HepG2 (cell line): ENCODE data around the gene IRAK2. TPM values are rescaled to one million over a fixed set of nuclear protein-coding genes. Genes with fewer than 3 reads are reported as not detected.
A peak's percentile ranks its signal among the peaks of the same experiment; 100 is the strongest.

Source experiments
- ATAC-seq: fragments of 200-7000 bp; cut with Tn5 transposase; 3 replicates; pipeline ENCODE4 v1.9.1; 2020; ENCODE audit warnings: mild to moderate bottlenecking, moderate library complexity
- BruUV-seq: library from RNA; stranded (reverse); fragments of 400-500 nt; replicated peaks from 2 replicates; lab custom pipeline; 2021; lab: Mats Ljungman, UMichigan
- CTCF ChIA-PET: fragments of 300-600 bp; formaldehyde crosslinking; extraction: SDS; loops from one replicate; lab custom pipeline; 2021; ENCODE audit warnings: low total read pairs, inconsistent platforms, low intra/inter-chr PET ratio; lab: Yijun Ruan, JAX
- POLR2A ChIA-PET: fragments of 350-600 bp; sonication (Branson Sonifier 250); formaldehyde crosslinking; loops from one replicate; lab custom pipeline; 2020; ENCODE audit warnings: antibody characterized with exemption, inconsistent platforms; lab: Yijun Ruan, JAX
- DNase-seq: peaks from one replicate; pipeline ENCODE4 v3.0.0-alpha.2; 2015; ENCODE audit warnings: low spot score
- FAIRE-seq: peaks from 3 replicates; lab custom pipeline; 2011; peaks lifted over from hg19 to GRCh38; lab: Jason Lieb, UNC
- H2AFZ ChIP-seq: one replicate; pipeline ENCODE4 v1.6.1; 2011; ENCODE audit warnings: low read length, inconsistent platforms
- H3K27ac ChIP-seq: fragments of 300-600 bp; 3 replicates; pipeline ENCODE4 v1.8.0; 2011; ENCODE audit warnings: mixed run types, mild to moderate bottlenecking, mixed read lengths, low read length, inconsistent platforms; ENCODE audit not compliant: insufficient read depth; ENCODE audit errors: extremely low read length
- H3K27me3 ChIP-seq, 2 experiments: fragments of 200-600 bp in 1 of 2; 2 replicates in 1 of 2; 3 replicates in 1 of 2; pipeline versions ENCODE4 v1.6.0 to v1.8.0; 2011; ENCODE audit warnings: low read length in 2 of 2, mild to moderate bottlenecking in 2 of 2, moderate library complexity in 2 of 2, inconsistent platforms in 1 of 2; ENCODE audit not compliant: insufficient read depth in 2 of 2, control insufficient read depth in 1 of 2
- H3K36me3 ChIP-seq, 2 experiments: fragments of 200-600 bp in 1 of 2; replicated peaks in 1 of 2; 2 replicates in 1 of 2; 3 replicates in 1 of 2; pipeline versions ENCODE4 v1.5.1 to v1.8.0; 2011; ENCODE audit warnings: low read length in 2 of 2, inconsistent platforms in 1 of 2; ENCODE audit not compliant: insufficient read depth in 2 of 2, control insufficient read depth in 1 of 2
- H3K4me1 ChIP-seq: 2 replicates; pipeline ENCODE4 v1.5.1; 2012; ENCODE audit warnings: low read length, inconsistent platforms; ENCODE audit not compliant: insufficient read depth
- H3K4me2 ChIP-seq: 2 replicates; pipeline ENCODE4 v1.6.0; 2011; ENCODE audit warnings: low read depth, low read length, inconsistent platforms
- H3K4me3 ChIP-seq, 3 experiments: fragments of 200-600 bp in 1 of 3; sonication (generic), shearing (Covaris generic) in 1 of 3; replicated peaks in 1 of 3; 2 replicates each; pipeline ENCODE4 v1.5.1; 2011 to 2016; ENCODE audit warnings: low read length in 3 of 3, inconsistent platforms in 2 of 3, low read depth in 2 of 3, mild to moderate bottlenecking in 2 of 3, control low read depth in 1 of 3, mixed read lengths in 1 of 3; ENCODE audit not compliant: insufficient read depth in 1 of 3
- H3K79me2 ChIP-seq: one replicate; pipeline ENCODE4 v1.6.1; 2011; ENCODE audit warnings: low read length, inconsistent platforms; ENCODE audit not compliant: insufficient read depth
- H3K9ac ChIP-seq: 2 replicates; pipeline ENCODE4 v1.6.0; 2011; ENCODE audit warnings: mild to moderate bottlenecking, low read depth, low read length, inconsistent platforms; ENCODE audit not compliant: insufficient read depth
- H3K9me3 ChIP-seq: 2 replicates; pipeline ENCODE4 v1.5.1; 2012; ENCODE audit warnings: mild to moderate bottlenecking, low read length
- H4K20me1 ChIP-seq: 2 replicates; pipeline ENCODE4 v1.6.0; 2011; ENCODE audit warnings: inconsistent platforms, mild to moderate bottlenecking, low read length, moderate library complexity; ENCODE audit not compliant: insufficient read depth
- BCL3 ChIP-seq: sonication (generic); formaldehyde crosslinking; IDR thresholded peaks from 2 replicates; pipeline ENCODE4 v1.5.1; 2020; ENCODE audit warnings: mild to moderate bottlenecking, missing genetic modification reagents, moderate library complexity
- FOXO1 ChIP-seq: sonication (generic); formaldehyde crosslinking; IDR thresholded peaks from 2 replicates; pipeline ENCODE4 v1.4.0; 2020; ENCODE audit warnings: missing genetic modification reagents
- FOXP4 ChIP-seq: sonication (generic); formaldehyde crosslinking; IDR thresholded peaks from 2 replicates; pipeline ENCODE4 v1.4.0; 2020; ENCODE audit warnings: missing genetic modification reagents
- KDM1A ChIP-seq: IDR thresholded peaks from 2 replicates; pipeline ENCODE4 v1.6.1; 2016; ENCODE audit warnings: missing compliant biosample characterization
- NONO ChIP-seq, 2 experiments: fragments of 450-650 bp in 1 of 2; sonication (generic) in 1 of 2; formaldehyde crosslinking in 1 of 2; IDR thresholded peaks in 1 of 2; conservative IDR thresholded peaks in 1 of 2; 2 replicates each; pipeline versions ENCODE4 v1.6.1 to v1.8.0; 2017 to 2022; ENCODE audit warnings: mild to moderate bottlenecking in 1 of 2, missing genetic modification reagents in 1 of 2, moderate library complexity in 1 of 2
- THRA ChIP-seq: sonication (generic); formaldehyde crosslinking; IDR thresholded peaks from 2 replicates; pipeline ENCODE4 v1.4.0; 2020; ENCODE audit warnings: missing genetic modification reagents, borderline replicate concordance
- ZMYM3 ChIP-seq: sonication (generic); formaldehyde crosslinking; IDR thresholded peaks from 2 replicates; pipeline ENCODE4 v1.5.1; 2020; ENCODE audit warnings: mild to moderate bottlenecking, missing genetic modification reagents
- ZNF124 ChIP-seq: sonication (generic); formaldehyde crosslinking; IDR thresholded peaks from 2 replicates; pipeline ENCODE4 v1.4.0; 2020; ENCODE audit warnings: missing genetic modification reagents
- ZNF362 ChIP-seq: sonication (generic); formaldehyde crosslinking; IDR thresholded peaks from 2 replicates; pipeline ENCODE4 v1.4.0; 2020; ENCODE audit warnings: missing genetic modification reagents, mild to moderate bottlenecking, borderline replicate concordance
- ZNF629 ChIP-seq: sonication (generic); formaldehyde crosslinking; conservative IDR thresholded peaks from 2 replicates; pipeline ENCODE4 v1.5.0; 2020; ENCODE audit warnings: missing genetic modification reagents
- ZNF703 ChIP-seq: sonication (generic); formaldehyde crosslinking; IDR thresholded peaks from 2 replicates; pipeline ENCODE4 v1.5.1; 2020; ENCODE audit warnings: missing genetic modification reagents, mild to moderate bottlenecking, moderate library complexity, borderline replicate concordance
- WGBS: methylation state at CpG from one replicate; pipeline ENCODE4 v1.1.6; 2017; ENCODE audit warnings: low lambda C conversion rate; 5-methylcytosine and 5-hydroxymethylcytosine counted together
- in situ Hi-C: cut with HindIII; loops from 2 replicates; pipeline ENCODE4 v1.10.0; 2017; ENCODE audit warnings: low pct_unique_long_range_greater_than_20kb; ENCODE audit not compliant: extremely low pct_ligation_motif_present
- intact Hi-C: fragments of 100-400 bp; cut with micrococcal nuclease; formaldehyde crosslinking; loops from one replicate; pipeline ENCODE4 v1.10.0; 2022; ENCODE audit not compliant: unreplicated experiment
- polyA plus RNA-seq, 8 experiments: library from polyadenylated mRNA; depleted of rRNA in 3 of 8; stranded (reverse) in 7 of 8; unstranded in 1 of 8; fragments of >200 nt; fragmentation: Illumina TruSeq in 4 of 8; extraction: Trizol in 4 of 8; gene quantifications; 2 replicates each; pipeline versions ENCODE4 v1.2.1 to v1.2.3, GENCODE V29; 2011 to 2016; ENCODE audit warnings: low read depth in 4 of 8, missing spikeins in 1 of 8, mixed read lengths in 1 of 8; ENCODE audit not compliant: insufficient read depth in 1 of 8
- total RNA-seq, 5 experiments: library from RNA; depleted of rRNA; stranded (reverse); fragments of >200 nt; fragmentation: Illumina TruSeq; extraction: Trizol; gene quantifications; 2 replicates each; pipeline ENCODE4 v1.2.3, GENCODE V29; 2016; ENCODE audit warnings: low read depth in 1 of 5

The IRAK2 gene
- total and polyA plus RNA-seq, 2 of the 13 experiments (the other 11 are each of a cell fraction or from before 2014, with no cell fraction given): 13.1 to 23.3 TPM

GRCh38 chr3:10162185-10162584 is 2.5 kb upstream of the IRAK2 start:
- Histone ChIP-seq H3K9me3 (no peaks in the 10 kb centered on the region), H3K36me3 (no peaks in the 10 kb centered on the region), H2AFZ (no peak overlapping the region), H3K4me1 (peaks cover 44% of the 10 kb centered on the region), H3K4me2 (peak overlapping the region; percentile 75), H3K79me2 (peaks cover 11% of the 10 kb centered on the region), H3K9ac (0 out of 2 replicates have a peak overlapping the region, but pooled peaks have one; percentile 59), H3K4me3 (peak overlapping the region in 2 of 3 experiments; percentile 14 to 50; a peak in 2 of 6 replicates), H4K20me1 (no peaks in the 10 kb centered on the region), H3K27me3 (no peaks in the 10 kb centered on the region; a peak in 1 of 5 replicates), H3K27ac (no peak overlapping the region)
- ChIA-PET CTCF (no interaction called here), POLR2A (interaction anchor here (2.2 kb wide), 1 partner anchor 42 kb away, joined by 8 read pairs; no protein-coding TSS in a partner anchor)
- in situ Hi-C loops: loop anchor here (10.0 kb wide), 1 partner anchor 63 kb away; no protein-coding TSS in a partner anchor
- no peak for FAIRE-seq
- no peak for ATAC-seq
- no peak for TF ChIP-seq ZNF124 (CRISPR knock-in tag)
- no peak for TF ChIP-seq ZNF703 (CRISPR knock-in tag)
- TF ChIP-seq FOXP4 (CRISPR knock-in tag): no peak
- TF ChIP-seq ZNF629 (CRISPR knock-in tag): peak; percentile 81
- TF ChIP-seq THRA (CRISPR knock-in tag): peak; percentile 41; the same call in 1 of the 2 replicates
- TF ChIP-seq ZMYM3 (CRISPR knock-in tag): peak; percentile 62; the same call in 1 of the 2 replicates
- no peak for TF ChIP-seq BCL3 (CRISPR knock-in tag)
- TF ChIP-seq FOXO1 (CRISPR knock-in tag): no peak
- TF ChIP-seq NONO (IDR thresholded peaks at IDR 0.05): no peak
- TF ChIP-seq NONO (CRISPR knock-in tag; conservative IDR thresholded peaks at IDR 0.05): no peak
- 0 out of 2 replicates have a peak, but pooled peaks have one; percentile 25 for TF ChIP-seq KDM1A (CRISPR knock-in tag)
- TF ChIP-seq ZNF362: no peak
- no peak for DNase-seq
- intact Hi-C loops: loop anchor here (5.0 kb wide), 1 partner anchor 40 kb away; no protein-coding TSS in a partner anchor
- no TSS peak for BruUV-seq
- whole genome bisulfite sequencing: 73% methylated on average over 6 of the region's 6 CpGs
